Adrenal gland (tissue), 5 donors: ENCODE measurements around the gene LRFN4.

Source experiments
- CTCF ChIP-seq, 6 experiments: fragments of 450-650 bp in 4 of 6; fragments of 200-600 bp in 2 of 6; sonication (generic) in 1 of 6; IDR thresholded peaks; 1 replicate in 5 of 6; 2 replicates in 1 of 6; pipeline versions ENCODE4 v1.5.1 to v1.8.0; 2016 to 2021; ENCODE audit warnings: antibody characterized with exemption in 6 of 6, mild to moderate bottlenecking in 2 of 6, moderate library complexity in 1 of 6
- POLR2A ChIP-seq, 2 donors: fragments of 450-650 bp; IDR thresholded peaks; one replicate each; pipeline ENCODE4 v1.6.1; 2017; ENCODE audit warnings: antibody characterized with exemption in 2 of 2, mild to moderate bottlenecking in 2 of 2, moderate library complexity in 1 of 2
- donor health status: DM: no; HTN: no; CAD: no.

DNA sequence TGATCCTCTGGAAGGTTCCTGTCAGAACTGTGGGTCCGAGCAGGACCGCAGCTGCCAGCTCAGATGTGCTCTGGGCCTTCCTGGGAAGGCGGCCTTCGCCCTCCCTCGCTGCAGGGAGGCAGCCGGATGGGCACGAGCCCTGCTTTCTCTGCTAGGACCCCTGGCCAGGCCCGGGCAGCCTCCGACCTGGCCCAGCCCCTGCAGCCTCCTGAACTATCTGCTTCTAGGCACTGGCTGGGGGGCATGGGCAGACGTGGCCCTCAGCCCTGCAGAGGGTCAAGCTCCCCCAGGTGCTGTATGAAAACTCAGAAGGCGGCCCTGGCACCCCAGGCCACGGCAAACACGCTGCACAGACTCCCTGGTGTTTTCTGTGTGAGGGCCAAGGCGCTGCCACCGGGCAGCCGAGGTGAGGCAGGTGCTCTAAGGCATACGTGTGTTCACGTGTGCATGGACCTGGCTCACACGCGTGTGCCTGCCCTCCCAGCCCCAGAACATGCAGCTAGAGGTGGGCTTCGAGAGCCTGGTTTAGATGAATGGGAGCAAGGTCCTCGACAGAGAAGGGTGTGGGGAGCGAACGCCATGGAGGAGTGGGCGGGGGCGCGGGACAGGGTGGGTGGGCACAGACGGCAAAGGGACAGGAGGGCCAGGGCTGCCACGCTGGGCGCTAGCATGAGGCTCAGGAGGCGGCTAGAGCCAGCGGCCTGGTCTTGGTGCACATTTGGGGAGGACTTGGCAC, 4.3 kb downstream of the LRFN4 start:
- TF ChIP-seq CTCF (IDR thresholded peaks at IDR 0.05): no peak
- TF ChIP-seq POLR2A (IDR thresholded peaks at IDR 0.05): no peak
